ENCODE results near the gene DHX29.

DHX29 gene

DNA sequence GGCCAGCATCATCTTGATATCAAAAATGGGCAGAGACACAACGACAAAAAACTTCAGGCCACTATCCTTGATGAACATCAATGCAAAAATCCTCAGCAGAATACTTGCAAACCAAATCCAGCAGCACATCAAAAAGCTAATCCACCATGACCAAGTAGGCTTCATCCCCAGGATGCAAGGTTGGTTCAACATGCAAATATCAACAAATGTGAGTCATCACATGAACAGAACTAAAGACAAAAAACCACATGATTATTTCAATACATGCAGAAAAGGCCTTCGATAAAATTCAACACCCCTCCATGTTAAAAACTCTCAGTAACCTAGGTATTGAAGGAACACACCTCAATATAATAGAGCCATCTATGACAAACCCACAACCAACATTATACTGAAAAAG lies 8.8 kb upstream of the DHX29 start:
- no peak for DNase-seq

DNA sequence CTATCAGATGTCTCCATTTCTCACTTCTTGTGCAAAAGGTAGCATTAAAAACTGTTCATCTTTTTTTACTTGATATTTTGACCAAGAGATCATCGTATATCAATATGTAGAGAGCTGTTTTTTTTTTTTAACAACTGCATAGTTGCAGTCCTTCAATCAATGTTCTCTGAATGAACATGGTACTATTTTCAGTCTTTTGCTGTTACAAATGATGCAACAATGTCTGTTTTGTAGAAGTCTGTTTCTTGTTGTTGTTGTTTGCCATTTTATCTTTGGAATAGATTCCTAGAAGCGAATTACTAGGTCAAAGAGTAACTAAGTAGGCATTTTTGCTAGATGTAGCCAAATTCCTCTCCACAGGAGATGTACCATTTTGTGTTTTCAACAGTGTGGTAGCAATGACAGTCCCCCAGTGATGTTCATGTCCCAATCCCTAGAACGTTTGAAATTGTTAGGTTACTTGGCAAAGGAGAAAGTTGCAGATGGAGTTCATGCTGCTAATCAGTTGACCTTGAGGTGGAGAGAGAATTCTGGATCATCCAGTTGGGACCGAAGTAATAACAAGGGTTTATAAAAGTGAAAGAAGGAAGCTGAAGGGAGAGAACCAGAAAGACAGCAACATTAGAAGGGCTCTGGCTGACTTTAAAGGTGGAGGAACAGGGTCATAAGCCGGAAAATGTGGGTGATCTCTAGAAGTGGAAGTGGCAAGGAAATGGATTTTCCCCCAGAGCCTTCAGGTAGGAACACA lies 6.5 kb upstream of the DHX29 start:
- no peak for DNase-seq

DNA sequence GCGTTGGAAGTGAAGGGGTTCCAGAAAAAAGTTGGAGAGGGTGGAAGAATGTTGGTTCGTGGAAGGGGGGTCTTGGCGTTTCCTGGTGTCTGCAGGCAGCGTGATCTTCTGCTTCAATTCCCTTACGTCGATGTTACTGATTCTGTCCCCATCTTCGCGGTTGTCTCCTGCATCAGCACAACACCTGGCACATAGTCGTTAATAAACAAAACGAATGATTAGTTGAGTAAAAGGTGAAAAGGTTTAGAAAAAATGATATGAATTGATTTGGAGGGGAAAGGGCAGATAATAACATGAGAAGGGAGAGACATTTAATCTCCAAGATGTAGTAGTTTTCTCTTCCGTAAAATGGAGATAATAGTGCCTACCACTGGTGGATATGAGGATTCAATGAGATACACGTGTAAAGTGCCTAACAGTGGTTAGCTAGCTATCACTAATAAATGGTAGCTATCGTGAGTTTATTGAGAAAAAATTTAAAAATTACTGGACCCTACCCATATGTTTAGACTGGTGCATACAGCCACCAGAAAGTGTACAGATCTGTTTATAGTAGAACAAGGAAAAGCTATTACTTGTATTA lies 851 bp upstream of the DHX29 start:
- DNase-seq: peak; percentile 5

DNA sequence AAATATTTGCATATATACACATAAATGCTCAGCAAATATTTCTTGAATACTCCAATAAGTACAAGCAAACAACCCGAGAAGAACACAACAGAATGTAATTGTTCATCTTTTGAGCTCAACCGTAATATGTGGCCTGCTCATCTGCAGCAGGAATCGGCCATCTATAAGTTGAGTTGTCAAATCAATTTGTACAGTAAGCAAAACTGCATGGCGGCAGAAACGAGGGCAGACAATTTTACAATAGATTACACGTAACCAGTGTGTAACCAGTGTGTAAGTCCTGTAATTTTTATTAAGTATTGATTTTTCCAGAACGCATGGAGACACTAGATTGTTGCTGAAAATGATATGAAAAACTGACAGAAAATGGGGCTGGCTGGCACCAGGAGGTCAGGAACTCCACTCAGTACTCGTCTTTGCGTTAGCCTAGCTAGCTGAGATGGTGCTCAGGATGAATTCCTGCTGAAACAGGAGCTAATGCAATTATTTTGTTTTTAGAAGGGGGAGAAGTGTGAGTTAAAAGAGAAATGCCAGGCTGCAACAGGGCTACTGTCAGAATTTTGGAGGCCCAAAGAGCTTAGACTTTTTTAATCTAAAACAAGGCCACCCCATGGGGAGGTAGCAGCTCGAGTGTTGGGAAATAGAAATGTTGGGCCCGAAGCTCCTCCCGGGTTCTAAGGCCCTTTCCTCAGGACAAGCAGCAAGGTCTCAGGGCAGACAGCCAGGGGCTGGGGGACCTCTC lies 682 bp downstream of the DHX29 start:
- DNase-seq: no peak

DNA sequence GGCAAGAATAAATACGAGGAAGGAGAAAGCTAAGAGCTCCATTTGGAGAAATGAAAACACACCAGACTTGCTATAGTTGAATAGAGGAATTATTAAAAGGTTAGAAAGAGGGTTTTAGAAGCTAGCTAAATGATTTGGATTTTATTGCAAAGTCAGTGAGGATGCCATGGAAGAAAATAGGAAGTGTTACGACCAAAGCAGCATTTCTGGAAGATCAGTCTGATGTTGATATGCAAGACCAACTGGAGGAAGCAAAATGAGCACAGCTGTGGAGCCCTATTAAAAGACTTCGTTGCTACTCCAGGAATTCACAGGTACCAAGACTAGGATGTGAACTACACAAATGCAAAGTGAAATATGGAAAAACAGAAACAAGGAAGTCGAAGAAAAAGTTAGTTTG lies 2.1 kb downstream of the DHX29 start:
- DNase-seq: no peak

DNA sequence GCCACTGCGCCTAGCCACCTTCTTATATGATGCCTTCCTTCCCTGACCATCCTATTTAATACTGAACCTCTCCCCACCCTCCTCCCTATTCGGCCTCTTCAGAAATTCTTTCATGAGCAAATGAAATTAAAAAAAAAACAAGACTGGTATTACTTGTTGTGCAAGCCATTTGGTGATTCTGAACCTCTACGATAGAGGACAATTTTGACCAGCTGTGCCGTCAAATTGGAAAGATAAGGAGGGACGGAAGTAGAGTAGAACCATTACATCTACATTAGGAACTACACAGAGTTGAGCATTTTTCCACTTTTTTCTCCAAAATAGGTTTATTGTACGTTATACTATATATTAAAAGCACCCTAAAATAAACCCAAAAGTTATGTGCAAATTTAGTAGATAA lies 2.9 kb downstream of the DHX29 start:
- DNase-seq: no peak

DNA sequence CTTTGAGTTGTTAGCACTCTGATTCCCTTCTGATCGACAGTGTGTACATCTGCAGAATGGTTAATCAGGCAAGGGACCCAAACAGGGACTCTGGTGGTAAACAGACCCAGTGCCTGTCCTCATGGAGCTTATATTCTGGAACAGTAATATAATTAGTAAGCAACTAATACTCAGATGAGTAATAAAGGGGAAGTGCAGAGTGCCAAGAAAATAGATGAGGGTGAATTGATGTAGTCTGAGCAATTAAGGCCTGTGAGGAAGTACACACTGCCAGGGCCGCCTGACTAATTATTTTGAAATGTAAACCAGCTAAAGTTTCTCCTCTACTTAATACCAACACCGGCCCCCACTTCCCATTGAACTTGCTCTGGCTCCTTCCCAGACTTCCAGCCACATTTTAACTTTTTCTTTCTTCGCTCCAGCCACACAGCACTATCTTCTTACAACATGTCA lies 4.2 kb downstream of the DHX29 start:
- peak; percentile 89 for DNase-seq

DNA sequence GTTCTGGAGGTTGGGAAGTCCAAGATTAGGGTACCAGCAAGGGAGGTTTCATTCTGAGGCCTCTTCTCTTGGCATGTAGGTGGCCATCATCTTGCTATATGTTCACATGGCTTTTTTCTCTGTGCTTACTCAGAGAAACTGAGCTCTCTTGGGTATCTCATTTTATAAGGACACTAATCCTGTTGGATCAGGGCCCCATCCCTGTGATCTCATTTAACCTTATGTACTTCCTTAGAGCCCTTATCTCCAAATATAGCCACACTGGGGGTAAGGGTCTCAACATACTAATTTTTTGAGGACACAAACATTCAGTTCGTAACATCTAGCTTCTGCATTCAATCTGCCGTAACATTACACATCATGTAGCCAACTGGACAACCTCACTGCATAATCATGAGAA lies 6.6 kb downstream of the DHX29 start:
- no peak for DNase-seq

DNA sequence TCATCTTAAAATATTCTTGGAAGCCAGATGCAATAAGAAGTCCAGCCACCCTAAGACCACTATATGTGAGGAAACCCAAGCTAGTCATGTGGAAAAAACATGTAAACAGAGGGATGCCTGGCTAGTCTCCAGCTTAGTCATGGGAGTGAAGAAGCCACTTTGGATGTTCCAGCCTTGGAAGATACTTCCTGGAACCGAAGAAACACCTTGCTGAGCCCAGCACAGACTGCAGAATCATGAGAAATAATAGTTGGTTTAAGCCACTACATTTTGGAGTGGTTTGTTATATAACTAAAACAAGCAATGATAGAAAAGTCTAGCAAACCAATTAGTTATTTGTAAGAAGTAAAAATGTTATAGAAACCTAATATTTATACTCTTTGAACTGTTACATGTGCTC lies 12.6 kb downstream of the DHX29 start:
- DNase-seq: no peak

DNA sequence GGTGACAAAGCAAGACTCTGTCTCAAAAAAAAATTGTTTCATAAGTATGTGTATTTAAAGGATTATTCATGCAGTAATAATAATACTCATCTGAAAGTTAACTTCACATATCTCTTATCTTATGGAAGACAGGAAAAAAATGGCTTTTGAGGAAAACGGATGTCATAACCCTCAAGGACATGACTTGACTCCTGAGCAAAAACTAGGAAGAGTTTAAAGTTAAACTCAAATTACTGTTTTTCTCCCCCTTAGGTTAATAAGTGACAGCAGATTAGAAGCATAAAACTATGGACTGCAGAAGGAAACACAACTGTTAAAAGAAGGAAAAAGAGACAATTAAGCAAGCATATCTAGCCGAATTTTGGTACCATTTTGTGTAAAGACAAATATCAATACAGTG lies 16.5 kb downstream of the DHX29 start:
- no peak for DNase-seq

DNA sequence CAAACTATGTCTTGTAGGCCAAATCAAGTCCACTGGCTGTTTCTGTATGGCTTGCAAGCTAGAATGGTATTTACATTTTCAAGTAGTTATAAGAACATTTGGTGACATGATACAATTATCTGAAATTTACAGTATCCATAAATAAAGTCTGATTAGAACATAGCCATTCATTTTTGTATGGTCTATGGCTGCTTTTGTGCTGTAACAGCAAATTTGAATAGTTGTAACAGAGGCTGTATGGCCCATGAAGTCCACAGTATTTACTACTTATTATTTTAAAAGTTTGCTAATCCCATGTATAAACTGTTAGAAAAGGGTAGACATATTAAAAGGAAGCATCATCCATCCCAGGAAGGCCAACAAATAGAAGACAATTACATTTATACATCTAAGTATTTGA lies 17.7 kb downstream of the DHX29 start:
- DNase-seq: no peak

DNA sequence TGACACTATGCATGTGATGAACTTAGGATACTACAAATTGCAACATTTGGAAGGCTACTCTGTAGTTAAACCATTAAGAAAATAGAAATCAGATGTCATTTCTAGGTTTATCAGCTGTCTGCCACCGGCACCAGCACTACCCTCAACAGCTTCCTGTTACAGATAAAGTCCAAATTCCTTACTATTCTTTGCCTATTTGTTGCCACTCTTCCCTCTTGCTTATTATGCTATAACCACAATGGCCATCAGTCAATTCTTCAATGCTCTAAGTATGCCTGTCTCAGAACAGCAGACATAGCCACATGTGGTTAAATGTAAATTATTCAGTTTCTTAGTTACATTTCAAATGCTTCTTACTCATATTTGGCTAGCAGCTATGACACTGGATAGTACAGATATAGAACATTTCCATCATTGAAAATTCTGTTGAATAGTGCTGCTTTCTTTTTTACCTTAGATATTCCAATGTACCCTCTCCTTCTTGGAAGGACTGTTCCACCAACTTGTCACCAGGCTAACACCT lies 21.0 kb downstream of the DHX29 start:
- no peak for DNase-seq

DNA sequence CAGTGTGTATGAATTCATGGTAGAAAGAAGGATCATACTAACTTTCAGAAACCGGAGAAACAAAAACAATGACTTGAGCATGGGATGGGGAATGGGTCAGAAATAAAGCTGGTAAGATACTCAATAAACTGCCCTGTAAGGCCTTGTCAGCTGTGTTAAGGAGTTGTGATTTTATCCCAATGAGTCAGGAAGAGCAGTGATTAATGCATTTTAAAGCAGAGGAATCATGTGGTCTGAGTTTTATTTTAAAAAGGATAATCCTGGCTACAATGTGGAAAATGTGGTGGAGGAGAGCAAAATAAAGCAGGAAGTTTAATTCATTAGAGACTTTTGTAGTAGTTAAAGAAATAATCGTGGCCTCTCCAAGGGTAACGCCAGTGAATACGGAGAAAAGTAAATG lies 28.7 kb downstream of the DHX29 start:
- peak; percentile 54 for DNase-seq

DNA sequence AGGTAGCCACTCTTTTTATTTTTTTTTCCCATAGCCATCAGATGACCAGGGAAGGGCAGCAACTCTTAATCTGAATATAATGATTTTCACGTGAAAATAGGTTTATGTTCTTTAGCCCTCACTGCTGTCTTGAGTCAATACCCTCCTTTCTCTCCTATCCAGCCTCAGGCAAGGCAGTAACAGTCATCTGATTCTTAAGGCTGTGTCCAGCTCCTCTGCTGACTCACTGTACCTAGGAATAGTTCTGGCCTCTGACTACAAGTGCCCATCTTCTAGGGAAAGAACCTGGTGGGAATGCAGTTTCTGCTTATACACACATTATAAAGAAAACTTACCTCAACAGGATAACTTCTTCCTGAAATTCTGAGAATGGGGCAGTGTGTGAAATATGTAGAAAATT lies 30.7 kb downstream of the DHX29 start:
- DNase-seq: no peak

DNA sequence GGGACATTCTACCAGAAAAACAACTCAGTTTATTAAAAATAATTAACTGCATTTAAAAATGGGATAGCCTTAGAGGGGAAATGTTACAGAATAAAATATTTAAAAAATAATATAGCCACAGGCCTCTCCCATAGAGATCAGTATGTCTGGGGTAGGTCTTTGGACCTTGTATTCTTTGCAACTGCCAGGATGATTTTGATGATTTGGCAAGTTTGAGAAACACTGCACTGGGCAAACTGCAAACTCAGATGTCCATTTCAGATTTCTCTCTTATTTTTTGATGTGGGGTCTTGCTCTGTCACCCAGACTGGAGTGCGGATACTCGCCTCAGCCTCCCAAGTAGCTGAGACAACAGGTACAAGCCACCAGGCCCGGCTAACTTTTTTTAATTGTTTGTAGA lies 49.2 kb downstream of the DHX29 start:
- no peak for DNase-seq

DNA sequence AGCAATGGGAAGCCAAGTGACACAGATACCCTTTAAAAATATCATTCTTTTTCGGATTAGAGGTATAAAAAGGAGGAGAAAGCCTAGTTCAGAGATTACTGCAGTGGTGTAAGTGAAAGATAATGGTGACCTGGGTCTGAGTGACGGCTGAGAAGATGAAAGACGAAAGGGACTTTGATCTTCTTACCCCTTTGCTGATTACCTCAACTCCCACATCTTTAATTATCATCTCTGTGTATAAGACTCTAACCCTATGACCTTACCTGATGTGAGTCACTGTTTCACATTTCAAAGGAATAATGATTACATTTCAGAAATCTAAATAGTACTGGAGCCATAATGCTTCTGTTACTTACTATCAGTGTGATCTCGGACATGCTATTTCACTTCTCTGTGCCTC lies 52.7 kb downstream of the DHX29 start:
- DNase-seq: no peak

DNA sequence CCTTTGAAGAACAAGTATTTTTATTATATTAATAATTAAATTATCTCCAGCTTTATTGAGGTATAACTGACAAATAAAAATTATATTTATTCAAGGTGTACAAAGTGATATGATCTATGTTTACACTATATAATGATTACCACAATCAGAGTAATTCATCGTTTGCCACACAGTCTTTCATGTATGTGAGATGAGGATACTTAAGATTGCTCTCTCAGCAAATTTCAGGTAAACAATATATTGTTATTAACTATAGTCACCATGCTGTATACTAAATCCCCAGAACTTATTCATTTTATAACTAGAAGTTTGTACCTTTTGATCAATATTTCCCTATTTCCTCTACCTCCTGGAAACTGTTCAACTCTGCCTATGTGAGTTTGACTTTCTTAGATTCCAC lies 57.4 kb downstream of the DHX29 start:
- DNase-seq: no peak

DNA sequence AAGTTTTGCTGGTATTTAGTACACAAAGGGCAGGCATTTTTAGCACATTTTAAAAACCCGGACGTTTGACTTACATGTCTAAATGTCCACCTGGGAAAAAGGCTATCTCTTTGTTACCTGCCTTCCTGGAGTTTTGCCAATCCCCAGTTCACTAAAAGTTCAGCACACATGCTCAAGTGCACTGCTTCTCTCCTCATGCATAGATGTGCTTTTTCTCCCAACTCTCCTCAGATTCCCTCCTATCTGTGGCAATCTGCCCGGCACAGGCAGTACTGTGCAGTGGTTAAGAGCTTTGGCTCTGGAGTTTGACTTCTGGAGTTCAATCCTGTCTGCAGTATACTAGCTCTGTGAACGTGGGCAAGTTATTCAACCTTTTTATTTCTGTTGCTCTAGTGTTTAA lies 65.7 kb downstream of the DHX29 start:
- DNase-seq: no peak

DNA sequence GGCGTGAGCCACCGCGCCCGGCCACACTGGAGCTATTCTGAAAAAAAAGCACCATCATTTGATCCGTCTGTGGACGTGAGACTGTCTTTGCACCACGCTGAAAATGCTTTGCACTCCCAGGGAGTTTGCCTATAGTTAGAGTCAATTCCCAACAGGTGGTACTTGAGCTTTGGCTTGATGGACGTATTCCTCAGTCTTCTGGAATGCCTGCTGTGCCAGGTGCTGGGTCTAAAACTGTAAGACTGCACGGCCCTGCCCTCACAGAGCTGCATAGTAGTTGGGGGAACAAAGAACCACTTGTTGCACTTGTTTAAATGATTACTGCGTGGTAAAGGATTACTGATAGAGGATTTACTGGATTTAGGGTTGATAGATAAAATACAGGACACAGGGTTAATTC lies 70.7 kb downstream of the DHX29 start:
- DNase-seq: no peak

DNA sequence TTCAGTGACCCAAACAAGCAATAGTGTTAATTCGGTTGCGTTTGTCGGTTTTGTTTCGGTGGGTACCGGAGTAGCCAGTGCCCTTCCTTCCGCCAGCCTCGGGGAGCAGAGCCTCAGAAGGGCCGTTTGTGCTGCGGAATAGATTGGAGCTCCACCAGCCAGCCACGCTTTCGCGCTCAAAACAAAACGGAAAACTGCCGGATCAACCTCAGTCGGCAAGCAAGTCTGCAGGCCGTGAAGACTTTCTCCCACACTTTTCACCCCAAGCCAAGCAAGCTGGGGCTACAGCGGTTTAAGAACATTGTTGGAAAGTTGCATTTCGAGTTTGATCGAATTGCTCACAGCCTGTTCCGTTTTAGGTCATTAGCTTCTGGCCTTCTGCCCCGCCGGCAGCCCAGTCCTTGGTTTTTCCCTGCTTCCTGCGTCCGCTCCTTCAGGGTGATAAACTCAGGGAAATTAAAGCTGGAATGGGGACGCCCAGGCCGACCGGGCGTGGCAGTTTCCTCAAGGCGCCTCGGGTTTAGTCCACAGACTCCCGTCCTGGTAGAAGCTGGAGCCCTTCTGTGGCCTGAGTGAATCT lies 73.3 kb downstream of the DHX29 start:
- DNase-seq: no peak

DNA sequence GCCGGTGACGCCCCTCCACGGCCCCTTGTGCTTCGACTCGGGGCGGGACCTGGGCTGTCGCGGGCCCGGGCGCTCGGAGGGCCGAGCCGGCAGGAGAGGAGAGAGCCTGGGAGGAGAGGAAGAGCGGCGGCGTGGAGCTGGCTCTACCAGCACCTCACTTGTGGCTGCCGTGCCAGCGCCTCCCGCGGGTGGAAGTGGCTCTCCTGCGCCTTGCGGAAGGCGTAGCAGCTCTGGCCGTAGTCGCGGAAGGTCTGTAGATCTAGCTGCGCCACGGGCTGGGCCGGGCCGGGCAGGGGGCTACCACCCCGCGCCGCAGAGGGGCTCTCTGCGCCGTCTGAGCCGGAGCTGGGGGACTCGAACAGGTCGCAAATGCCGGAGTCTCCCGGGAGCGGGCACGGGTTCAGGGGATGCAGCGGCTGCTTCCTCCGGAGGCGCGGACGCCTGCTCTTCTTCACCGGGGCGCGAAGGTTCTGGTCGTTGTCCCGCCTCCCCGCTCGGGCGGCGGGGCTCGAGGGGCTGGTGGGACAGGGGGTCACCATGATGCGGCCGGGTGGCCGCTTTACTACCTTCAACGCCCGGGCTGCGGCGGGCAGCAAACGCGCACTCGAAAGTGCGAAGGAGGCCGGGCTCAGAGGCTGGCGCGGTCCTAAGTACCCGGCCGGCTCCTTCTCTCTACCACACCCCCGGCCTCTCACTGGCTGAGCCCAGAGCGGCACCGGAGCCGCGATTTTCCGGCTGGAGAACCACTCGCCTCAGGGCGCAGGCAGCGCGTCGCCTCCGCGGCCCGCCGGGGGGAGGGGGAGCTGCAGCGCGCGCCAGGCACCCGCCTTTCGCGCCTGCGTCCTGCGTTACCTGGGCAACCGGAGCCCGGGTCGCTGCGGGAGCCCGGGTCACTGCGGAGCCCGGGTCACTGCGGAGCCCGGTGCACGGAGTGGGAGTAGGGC lies 74.2 kb downstream of the DHX29 start, which contains the start of gene CCNO:
TSS of gene CCNO (minus strand) at position 624 of the 944 bp plus-strand sequence. CDS start at position 539, 85 bp downstream.
- DNase-seq: peak; percentile 42

DNA sequence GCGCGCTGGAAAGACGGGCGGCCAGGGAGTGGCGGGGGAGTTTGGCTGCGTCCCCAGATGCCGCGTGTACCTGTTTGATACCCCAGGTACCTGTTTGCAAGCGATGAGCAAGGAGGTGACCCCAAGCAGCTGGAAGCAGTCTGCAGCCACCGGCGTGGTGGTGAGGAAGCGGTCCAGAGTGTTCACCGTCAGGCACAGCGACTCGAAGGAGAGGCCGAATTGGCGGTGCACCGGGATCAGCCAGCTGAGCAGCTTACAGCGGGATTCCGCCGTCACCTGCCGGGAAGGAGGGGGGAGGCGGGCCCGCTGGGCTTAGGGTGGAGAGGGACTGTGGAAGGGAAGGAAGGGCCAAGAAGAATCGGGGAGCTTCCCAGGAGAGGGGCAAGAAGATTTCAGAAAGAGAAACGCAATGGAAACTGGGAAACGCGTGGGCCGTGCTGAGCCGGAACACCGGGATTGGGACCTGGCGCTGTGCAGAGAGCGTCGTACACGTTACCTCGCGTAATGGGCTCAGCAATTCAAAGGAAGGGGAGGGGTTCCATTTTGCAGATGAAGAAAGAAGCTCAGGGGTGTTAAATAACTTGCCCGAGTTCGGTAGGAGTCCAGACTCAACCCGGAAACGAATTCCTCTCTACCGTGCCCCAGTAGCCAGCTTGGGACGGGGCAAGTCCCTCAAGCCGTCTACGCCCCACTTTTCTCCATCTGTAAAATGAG lies 75.1 kb downstream of the DHX29 start:
- DNase-seq: no peak

All from fibroblast of upper back skin (primary cell).